IMR-90 (cell line): Measurements from ENCODE around the gene MRPL54. TPM values are rescaled to one million over a fixed set of nuclear protein-coding genes. Genes with fewer than 3 reads are reported as not detected.

Source experiments
- ATAC-seq: fragments of 200-7000 bp; cut with Tn5 transposase; 2 replicates; pipeline ENCODE4 v1.9.1; 2020; ENCODE audit warnings: low read depth, mild to moderate bottlenecking, moderate library complexity
- BruUV-seq: library from RNA; stranded (reverse); fragments of 400-500 nt; replicated peaks from 2 replicates; lab custom pipeline; 2021; lab: Mats Ljungman, UMichigan
- CTCF ChIA-PET: fragments of 300-600 bp; formaldehyde crosslinking; extraction: SDS; loops from one replicate; lab custom pipeline; 2021; ENCODE audit warnings: antibody characterized with exemption; lab: Yijun Ruan, JAX
- POLR2A ChIA-PET: fragments of 300-600 bp; sonication (Branson Sonifier 250); formaldehyde crosslinking; loops from one replicate; lab custom pipeline; 2022; ENCODE audit warnings: antibody characterized with exemption; ENCODE audit not compliant: unreplicated experiment; lab: Charles Lee
- DNase-seq: peaks from one replicate; pipeline ENCODE4 v3.0.0; 2013
- H2AFZ ChIP-seq: replicated peaks from 2 replicates; pipeline ENCODE3; 2013; ENCODE audit warnings: low read length, mild to moderate bottlenecking; ENCODE audit not compliant: poor library complexity
- H2AK5ac ChIP-seq: 2 replicates; pipeline ENCODE4 v1.6.1; 2013; ENCODE audit warnings: low read depth, low read length, inconsistent platforms
- H2AK9ac ChIP-seq: replicated peaks from 2 replicates; pipeline ENCODE3; 2013; ENCODE audit warnings: mild to moderate bottlenecking, low read depth, low read length, moderate library complexity; ENCODE audit not compliant: poor library complexity
- H2BK120ac ChIP-seq: 2 replicates; pipeline ENCODE4 v1.6.1; 2013; ENCODE audit warnings: low read depth, low read length, inconsistent platforms
- H2BK15ac ChIP-seq: 3 replicates; pipeline ENCODE4 v1.6.1; 2013; ENCODE audit warnings: low read depth, low read length, inconsistent platforms
- H2BK20ac ChIP-seq: 2 replicates; pipeline ENCODE4 v1.6.1; 2013; ENCODE audit warnings: low read depth, mild to moderate bottlenecking, inconsistent platforms, low read length, moderate library complexity
- H2BK5ac ChIP-seq: 2 replicates; pipeline ENCODE4 v1.6.1; 2013; ENCODE audit warnings: mild to moderate bottlenecking, low read depth, low read length, inconsistent platforms; ENCODE audit not compliant: poor library complexity, severe bottlenecking
- H3K14ac ChIP-seq: replicated peaks from 2 replicates; pipeline ENCODE4 v1.6.1; 2013; ENCODE audit warnings: low read depth, low read length, inconsistent platforms
- H3K18ac ChIP-seq: 2 replicates; pipeline ENCODE4 v1.6.1; 2013; ENCODE audit warnings: low read depth, low read length, control low read depth
- H3K23ac ChIP-seq: 2 replicates; pipeline ENCODE4 v1.6.1; 2013; ENCODE audit warnings: low read depth, low read length, inconsistent platforms
- H3K27ac ChIP-seq: 2 replicates; pipeline ENCODE4 v1.5.1; 2013; ENCODE audit warnings: mild to moderate bottlenecking, control low read depth, low read length; ENCODE audit not compliant: insufficient read depth
- H3K27me3 ChIP-seq: 2 replicates; pipeline ENCODE4 v1.6.1; 2013; ENCODE audit warnings: low read length; ENCODE audit not compliant: control insufficient read depth, insufficient read depth
- H3K36me3 ChIP-seq: 2 replicates; pipeline ENCODE4 v1.6.1; 2013; ENCODE audit warnings: low read length, mixed read lengths; ENCODE audit not compliant: control insufficient read depth, insufficient read depth
- H3K4ac ChIP-seq: 2 replicates; pipeline ENCODE4 v1.6.1; 2013; ENCODE audit warnings: low read depth, low read length, inconsistent platforms
- H3K4me1 ChIP-seq: 2 replicates; pipeline ENCODE4 v1.6.1; 2013; ENCODE audit warnings: low read length, mixed read lengths; ENCODE audit not compliant: control insufficient read depth, insufficient read depth
- H3K4me2 ChIP-seq: 2 replicates; pipeline ENCODE4 v1.6.1; 2013; ENCODE audit warnings: low read depth, mild to moderate bottlenecking, control low read depth, low read length, moderate library complexity
- H3K4me3 ChIP-seq: 2 replicates; pipeline ENCODE4 v1.5.1; 2013; ENCODE audit warnings: low read depth, mild to moderate bottlenecking, control low read depth, low read length, moderate library complexity; ENCODE audit not compliant: insufficient read depth
- H3K56ac ChIP-seq: 2 replicates; pipeline ENCODE4 v1.6.1; 2013; ENCODE audit warnings: low read length, inconsistent platforms; ENCODE audit not compliant: insufficient read depth; ENCODE audit errors: extremely low read depth
- H3K79me1 ChIP-seq, 2 experiments: 2 replicates each; pipeline ENCODE4 v1.6.1; 2013; ENCODE audit warnings: low read length in 2 of 2, inconsistent platforms in 1 of 2, low read depth in 1 of 2
- H3K9ac ChIP-seq: 2 replicates; pipeline ENCODE4 v1.6.1; 2013; ENCODE audit warnings: low read depth, low read length, control low read depth
- H3K9me1 ChIP-seq: 2 replicates; pipeline ENCODE4 v1.6.1; 2013; ENCODE audit warnings: low read length, inconsistent platforms; ENCODE audit not compliant: insufficient read depth
- H3K9me3 ChIP-seq: 2 replicates; pipeline ENCODE4 v1.6.1; 2013; ENCODE audit warnings: low read length; ENCODE audit not compliant: control insufficient read depth, insufficient read depth
- H4K20me1 ChIP-seq: 2 replicates; pipeline ENCODE4 v1.6.1; 2013; ENCODE audit warnings: low read length, inconsistent platforms; ENCODE audit not compliant: insufficient read depth
- H4K5ac ChIP-seq: 2 replicates; pipeline ENCODE4 v1.6.1; 2013; ENCODE audit warnings: mild to moderate bottlenecking, low read depth, low read length, control low read depth
- H4K8ac ChIP-seq, 2 experiments: 2 replicates each; pipeline ENCODE4 v1.6.1; 2013; ENCODE audit warnings: low read depth in 2 of 2, low read length in 2 of 2, control low read depth in 1 of 2, inconsistent platforms in 1 of 2
- H4K91ac ChIP-seq: 2 replicates; pipeline ENCODE4 v1.6.1; 2013; ENCODE audit warnings: low read depth, low read length, inconsistent platforms; ENCODE audit not compliant: insufficient read depth
- BHLHE40 ChIP-seq: fragments of 150-350 bp; IDR thresholded peaks from 2 replicates; pipeline ENCODE4 v1.6.1; 2016; ENCODE audit warnings: mild to moderate bottlenecking, low read depth, low read length
- CEBPB ChIP-seq: IDR thresholded peaks from 2 replicates; pipeline ENCODE4 v1.6.1; 2012; ENCODE audit warnings: low read depth, low read length, improper control_type of control experiment
- CHD1 ChIP-seq: IDR thresholded peaks from 2 replicates; pipeline ENCODE4 v1.6.1; 2012; ENCODE audit warnings: low read depth, low read length, improper control_type of control experiment
- CTCF ChIP-seq: conservative IDR thresholded peaks from 2 replicates; pipeline ENCODE4 v1.5.1; 2012; ENCODE audit warnings: mild to moderate bottlenecking, low read depth, low read length, improper control_type of control experiment
- ELK1 ChIP-seq: fragments of 150-350 bp; IDR thresholded peaks from 2 replicates; pipeline ENCODE4 v1.6.1; 2016; ENCODE audit warnings: low read depth, mild to moderate bottlenecking, low read length, moderate library complexity, borderline replicate concordance
- FOS ChIP-seq: fragments of 150-350 bp; IDR thresholded peaks from 2 replicates; pipeline ENCODE4 v1.6.1; 2016; ENCODE audit warnings: low read depth, low read length
- MAFK ChIP-seq: IDR thresholded peaks from 2 replicates; pipeline ENCODE4 v1.6.1; 2012; ENCODE audit warnings: low read depth, low read length, improper control_type of control experiment
- MAZ ChIP-seq: IDR thresholded peaks from 2 replicates; pipeline ENCODE4 v1.6.1; 2012; ENCODE audit warnings: low read depth, mild to moderate bottlenecking, low read length, improper control_type of control experiment, moderate library complexity, borderline replicate concordance
- MXI1 ChIP-seq: IDR thresholded peaks from 2 replicates; pipeline ENCODE4 v1.6.1; 2012; ENCODE audit warnings: low read depth, mild to moderate bottlenecking, low read length, moderate library complexity, borderline replicate concordance
- NFE2L2 ChIP-seq: fragments of 150-350 bp; IDR thresholded peaks from 2 replicates; pipeline ENCODE4 v1.6.1; 2016; ENCODE audit warnings: low read depth, mild to moderate bottlenecking, low read length
- POLR2A ChIP-seq: IDR thresholded peaks from 2 replicates; pipeline ENCODE4 v1.6.1; 2012; ENCODE audit warnings: mild to moderate bottlenecking, low read depth, low read length
- RAD21 ChIP-seq: IDR thresholded peaks from 2 replicates; pipeline ENCODE4 v1.6.1; 2012; ENCODE audit warnings: low read length, improper control_type of control experiment
- RCOR1 ChIP-seq: IDR thresholded peaks from 2 replicates; pipeline ENCODE4 v1.6.1; 2012; ENCODE audit warnings: mild to moderate bottlenecking, low read length, improper control_type of control experiment; ENCODE audit not compliant: insufficient replicate concordance
- RFX5 ChIP-seq: IDR thresholded peaks from 2 replicates; pipeline ENCODE4 v1.8.0; 2012; ENCODE audit warnings: low read depth, mild to moderate bottlenecking, low read length, moderate library complexity
- SMC3 ChIP-seq: fragments of 150-350 bp; IDR thresholded peaks from 2 replicates; pipeline ENCODE4 v1.6.1; 2016; ENCODE audit warnings: low read depth, mild to moderate bottlenecking, antibody characterized with exemption, low read length, moderate library complexity
- USF2 ChIP-seq: fragments of 150-350 bp; IDR thresholded peaks from 2 replicates; pipeline ENCODE4 v1.6.1; 2017; ENCODE audit warnings: mild to moderate bottlenecking, antibody characterized with exemption, low read length, low read depth
- WGBS, 2 experiments: methylation state at CpG; one replicate each; pipeline versions ENCODE4 v1.1.5 to v1.1.7; 2013; ENCODE audit warnings: missing lambda C conversion rate in 2 of 2; ENCODE audit not compliant: insufficient read length in 1 of 2; ENCODE audit errors: extremely low coverage in 2 of 2; 5-methylcytosine and 5-hydroxymethylcytosine counted together
- dilution Hi-C: fragments of 300-500 bp; cut with HindIII; formaldehyde crosslinking; loops from one replicate; pipeline ENCODE4 v1.14.3; 2018; ENCODE audit warnings: low sequenced_read_pairs; ENCODE audit not compliant: unreplicated experiment
- in situ Hi-C: fragments of 300-500 bp; cut with MboI; formaldehyde crosslinking; loops from 3 replicates; pipeline ENCODE4 v1.14.3; 2019; ENCODE audit warnings: low sequenced_read_pairs, inconsistent platforms, mixed read lengths
- intact Hi-C: fragments of 100-400 bp; cut with micrococcal nuclease; formaldehyde crosslinking; loops from 2 replicates; pipeline ENCODE4 v1.10.0; 2022
- polyA plus RNA-seq, 3 experiments: library from polyadenylated mRNA; depleted of rRNA; stranded (reverse); fragments of >200 nt; gene quantifications; 2 replicates each; pipeline ENCODE4 v1.2.3, GENCODE V29; 2012; ENCODE audit warnings: low replicate concordance in 1 of 3
- total RNA-seq: library from RNA; depleted of rRNA; stranded (reverse); fragments of >200 nt; gene quantifications from 2 replicates; pipeline ENCODE4 v1.2.3, GENCODE V29; 2012

MRPL54 gene
- total and polyA plus RNA-seq, 2 of the 4 experiments (the other 2 are of a cell fraction) = 55.9 to 75.7 TPM

- Histone ChIP-seq H4K20me1 (no peaks in the 10 kb centered on the region), H3K4me3 (no peak overlapping the region), H3K27me3 (peaks cover 11% of the 10 kb centered on the region), H3K4me2 (no peak overlapping the region), H3K56ac (no peak overlapping the region), H2BK15ac (no peak overlapping the region), H3K9me3 (no peaks in the 10 kb centered on the region; the same call in 1 of the 2 replicates), H3K36me3 (no peaks in the 10 kb centered on the region), H3K4ac (no peak overlapping the region), H2AFZ (no peak overlapping the region), H4K8ac (no peak overlapping the region), H2BK5ac (no peak overlapping the region), H3K23ac (no peak overlapping the region), H2AK5ac (no peak overlapping the region), H2BK120ac (no peak overlapping the region), H2AK9ac (no peak overlapping the region), H3K27ac (no peak overlapping the region), H4K91ac (no peak overlapping the region), H4K5ac (no peak overlapping the region), H3K9me1 (peaks cover 8% of the 10 kb centered on the region; the same call in 1 of the 2 replicates), H3K18ac (no peak overlapping the region), H3K14ac (no peak overlapping the region), H2BK20ac (no peak overlapping the region), H3K9ac (no peak overlapping the region), H3K4me1 (no peaks in the 10 kb centered on the region), H3K79me1 (no peaks in the 10 kb centered on the region)
- intact Hi-C loops (no loop called here), in situ Hi-C loops (no loop called here), dilution Hi-C loops (no loop called here)
- ChIA-PET POLR2A (no interaction called here), CTCF (no interaction called here)
- no CpG with 5 or more reads among the region's 14 CpGs for WGBS, 2 experiments
- no TSS peak for BruUV-seq
- DNase-seq (no peak), ATAC-seq (no peak)
- TF ChIP-seq CTCF (no peak), MXI1 (no peak), RCOR1 (no peak), MAFK (no peak), BHLHE40 (no peak), MAZ (no peak), NFE2L2 (no peak), CEBPB (no peak), SMC3 (no peak), ELK1 (no peak), CHD1 (no peak), USF2 (no peak), POLR2A (no peak), RFX5 (no peak), FOS (no peak), RAD21 (no peak)
Observed at GRCh38 chr19:3734310-3734600, 28.2 kb upstream of the MRPL54 start.
